Measurements from ENCODE around the gene AMT.

DNA sequence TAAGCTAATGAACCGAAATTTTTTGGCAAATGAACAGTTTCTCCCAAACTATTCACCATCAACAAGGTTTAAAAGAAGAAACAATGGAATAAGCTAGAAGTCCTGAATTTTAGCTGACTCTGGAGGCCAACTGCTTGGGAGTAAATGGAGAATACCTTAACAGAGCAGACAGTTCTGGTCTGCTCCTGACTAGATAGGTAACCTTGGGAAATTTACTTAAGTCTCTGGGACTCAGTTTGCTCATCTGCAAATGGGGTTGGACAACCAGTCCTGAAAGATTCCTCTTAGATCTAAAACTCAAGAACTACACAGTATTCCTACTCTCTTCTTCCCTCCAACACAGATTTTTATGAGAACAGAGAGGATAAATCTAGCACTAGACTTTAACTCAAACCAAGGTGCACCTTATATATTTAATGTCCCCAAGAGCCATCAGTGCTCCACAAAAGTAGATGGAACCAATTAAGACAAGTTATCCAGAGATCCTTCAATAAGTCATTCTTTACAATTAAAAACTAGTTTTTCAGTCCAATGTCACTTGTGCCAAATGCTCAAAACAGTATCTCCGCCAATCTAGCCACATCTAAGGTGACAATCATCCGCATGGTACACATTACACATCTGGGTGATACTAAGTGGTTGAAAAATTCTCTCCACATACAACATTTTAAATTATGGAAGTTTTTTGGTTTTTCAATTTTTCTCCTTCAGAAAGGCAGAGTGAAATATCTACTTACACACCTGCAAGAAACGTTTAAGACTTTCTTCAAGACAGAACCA is 12.0 kb downstream of the AMT start:
- TF ChIP-seq, protein P1, sequence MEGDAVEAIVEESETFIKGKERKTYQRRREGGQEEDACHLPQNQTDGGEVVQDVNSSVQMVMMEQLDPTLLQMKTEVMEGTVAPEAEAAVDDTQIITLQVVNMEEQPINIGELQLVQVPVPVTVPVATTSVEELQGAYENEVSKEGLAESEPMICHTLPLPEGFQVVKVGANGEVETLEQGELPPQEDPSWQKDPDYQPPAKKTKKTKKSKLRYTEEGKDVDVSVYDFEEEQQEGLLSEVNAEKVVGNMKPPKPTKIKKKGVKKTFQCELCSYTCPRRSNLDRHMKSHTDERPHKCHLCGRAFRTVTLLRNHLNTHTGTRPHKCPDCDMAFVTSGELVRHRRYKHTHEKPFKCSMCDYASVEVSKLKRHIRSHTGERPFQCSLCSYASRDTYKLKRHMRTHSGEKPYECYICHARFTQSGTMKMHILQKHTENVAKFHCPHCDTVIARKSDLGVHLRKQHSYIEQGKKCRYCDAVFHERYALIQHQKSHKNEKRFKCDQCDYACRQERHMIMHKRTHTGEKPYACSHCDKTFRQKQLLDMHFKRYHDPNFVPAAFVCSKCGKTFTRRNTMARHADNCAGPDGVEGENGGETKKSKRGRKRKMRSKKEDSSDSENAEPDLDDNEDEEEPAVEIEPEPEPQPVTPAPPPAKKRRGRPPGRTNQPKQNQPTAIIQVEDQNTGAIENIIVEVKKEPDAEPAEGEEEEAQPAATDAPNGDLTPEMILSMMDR (optimal IDR thresholded peaks at IDR 0.05 in 1 of 3, IDR thresholded peaks at IDR 0.05 in 1 of 3, conservative IDR thresholded peaks at IDR 0.05 in 1 of 3; ENCODE audit: extremely low read depth in 1 of 3, insufficient read depth in 2 of 3, low read length in 3 of 3): no peak
- TF ChIP-seq EZH2 (IDR thresholded peaks at IDR 0.05; ENCODE audit: low read length): no peak

Measured in keratinocyte (primary cell).